ENCODE data around the gene CCDC17. TPM values are rescaled to one million over a fixed set of nuclear protein-coding genes. Genes with fewer than 3 reads are reported as not detected.

CCDC17 gene
- total and polyA plus RNA-seq, 2 donors (not counting 1 experiment from before 2014, with no cell fraction given) = 0.09 to 0.99 TPM

- H3K4me1 ChIP-seq (ENCODE audit: control insufficient read depth, extremely low read depth, insufficient read depth, low read length) = no peaks in the 10 kb centered on the region
- H3K9ac ChIP-seq (ENCODE audit: insufficient read depth, low read length) = no peak overlapping the region
- no peaks in the 10 kb centered on the region for H3K27me3 ChIP-seq (ENCODE audit: control insufficient read depth, insufficient read depth, low read length)
- H2AFZ ChIP-seq (ENCODE audit: low read length) = no peak overlapping the region
- H3K9me3 ChIP-seq (ENCODE audit: control insufficient read depth, insufficient read depth, low read depth, low read length) = no peaks in the 10 kb centered on the region
- DNase-seq (ENCODE audit: low read depth in 2 of 2) = no peak
- no peak overlapping the region for H3K27ac ChIP-seq (ENCODE audit: insufficient read depth, low read length)
- no peaks in the 10 kb centered on the region for H3K79me2 ChIP-seq (ENCODE audit: control insufficient read depth, insufficient read depth, low read length)
- no peak for TF ChIP-seq CTCF (conservative IDR thresholded peaks at IDR 0.05 in 1 of 2, IDR thresholded peaks at IDR 0.05 in 1 of 2; ENCODE audit: low read depth in 1 of 2, low read length in 2 of 2)
- TF ChIP-seq EZH2 (IDR thresholded peaks at IDR 0.05; ENCODE audit: low read length, missing control alignments) = no peak
- no peak overlapping the region for H3K4me3 ChIP-seq (replicated peaks in 1 of 4; ENCODE audit: control extremely low read depth in 1 of 4, insufficient read depth in 1 of 4, low read depth in 3 of 4, low read length in 4 of 4)
- H4K20me1 ChIP-seq (ENCODE audit: control insufficient read depth, extremely low read depth, insufficient read depth, low read length) = no peaks in the 10 kb centered on the region
- H3K36me3 ChIP-seq (ENCODE audit: control insufficient read depth, insufficient read depth, low read length) = peaks cover 7% of the 10 kb centered on the region
- H3K4me2 ChIP-seq (ENCODE audit: extremely low read depth, insufficient read depth, low read length) = no peak overlapping the region
These were observed 53.2 kb downstream of the CCDC17 start for GRCh38 chr1:45570631-45571030.

Other genes with a start within 250 kb of the CCDC17 start
- gene TESK2, start 132.9 kb downstream of the CCDC17 start, total RNA-seq = 2.6 and 4.3 TPM in 2 replicates
- 1.2 and 1.7 TPM in 2 replicates for gene TESK2, start 132.9 kb downstream of the CCDC17 start, polyA plus RNA-seq
- gene CCDC163, start 124.0 kb downstream of the CCDC17 start, total RNA-seq = 1.0 and 1.2 TPM in 2 replicates
- 0.85 and 1.6 TPM in 2 replicates for gene CCDC163, start 124.0 kb downstream of the CCDC17 start, polyA plus RNA-seq
- 2.3 and 2.6 TPM in 2 replicates for gene MMACHC, start 123.8 kb downstream of the CCDC17 start, total RNA-seq
- gene MMACHC, start 123.8 kb downstream of the CCDC17 start, polyA plus RNA-seq = 4.2 and 5.9 TPM in 2 replicates
- 336 and 420 TPM in 2 replicates for gene PRDX1, start 102.2 kb downstream of the CCDC17 start, total RNA-seq
- 721 and 789 TPM in 2 replicates for gene PRDX1, start 102.2 kb downstream of the CCDC17 start, polyA plus RNA-seq
- 110 and 123 TPM in 2 replicates for gene AKR1A1, start 73.2 kb downstream of the CCDC17 start, total RNA-seq
- gene AKR1A1, start 73.2 kb downstream of the CCDC17 start, polyA plus RNA-seq = 110 and 120 TPM in 2 replicates
- gene NASP, start 40.0 kb downstream of the CCDC17 start, total RNA-seq = 30.9 and 37.2 TPM in 2 replicates
- 54.1 and 86.1 TPM in 2 replicates for gene NASP, start 40.0 kb downstream of the CCDC17 start, polyA plus RNA-seq
- gene GPBP1L1, start 62.5 kb upstream of the CCDC17 start, total RNA-seq = 77.8 and 104 TPM in 2 replicates
- 61.7 and 77.2 TPM in 2 replicates for gene GPBP1L1, start 62.5 kb upstream of the CCDC17 start, polyA plus RNA-seq
- gene TMEM69, start 64.1 kb upstream of the CCDC17 start, total RNA-seq = 9.5 and 10.2 TPM in 2 replicates
- 42.6 and 54.3 TPM in 2 replicates for gene TMEM69, start 64.1 kb upstream of the CCDC17 start, polyA plus RNA-seq
- gene IPP, start 126.6 kb upstream of the CCDC17 start, total RNA-seq = 10.3 and 15.2 TPM in 2 replicates
- gene IPP, start 126.6 kb upstream of the CCDC17 start, polyA plus RNA-seq = 9.9 and 11.0 TPM in 2 replicates
- 17.5 and 24.9 TPM in 2 replicates for gene MAST2, start 179.6 kb upstream of the CCDC17 start, total RNA-seq
- gene MAST2, start 179.6 kb upstream of the CCDC17 start, polyA plus RNA-seq = 17.5 and 24.1 TPM in 2 replicates